HepG2 (cell line): Measurements from ENCODE around the gene NKRF.

Experiments used
- CTCF ChIP-seq: sonication (generic); formaldehyde crosslinking; IDR thresholded peaks from 2 replicates; pipeline ENCODE4 v1.5.0; 2020; ENCODE audit warnings: mild to moderate bottlenecking, missing genetic modification reagents, moderate library complexity
- ETV5 ChIP-seq: IDR thresholded peaks from 2 replicates; pipeline ENCODE4 v1.6.1; 2018; ENCODE audit warnings: missing biosample characterization, missing genetic modification reagents, inconsistent platforms, borderline replicate concordance
- ZNF678 ChIP-seq: sonication (generic); formaldehyde crosslinking; IDR thresholded peaks from 2 replicates; pipeline ENCODE4 v1.4.0; 2020; ENCODE audit warnings: mild to moderate bottlenecking, missing genetic modification reagents

GRCh38 chrX:119570351-119570835 lies 35.8 kb downstream of the NKRF start:
- no peak for TF ChIP-seq ETV5 (CRISPR knock-in tag)
- TF ChIP-seq CTCF, result no peak
- no peak for TF ChIP-seq ZNF678 (CRISPR knock-in tag)
